Adrenal gland (tissue), 5 donors: ENCODE data around the gene NR2F2.

ENCODE experiments used
- CTCF ChIP-seq, 6 experiments: fragments of 450-650 bp in 4 of 6; fragments of 200-600 bp in 2 of 6; sonication (generic) in 1 of 6; IDR thresholded peaks; 1 replicate in 5 of 6; 2 replicates in 1 of 6; pipeline versions ENCODE4 v1.5.1 to v1.8.0; 2016 to 2021; ENCODE audit warnings: antibody characterized with exemption in 6 of 6, mild to moderate bottlenecking in 2 of 6, moderate library complexity in 1 of 6
- POLR2A ChIP-seq, 2 donors: fragments of 450-650 bp; IDR thresholded peaks; one replicate each; pipeline ENCODE4 v1.6.1; 2017; ENCODE audit warnings: antibody characterized with exemption in 2 of 2, mild to moderate bottlenecking in 2 of 2, moderate library complexity in 1 of 2
- donor health status: DM: no; HTN: no; CAD: no.

DNA sequence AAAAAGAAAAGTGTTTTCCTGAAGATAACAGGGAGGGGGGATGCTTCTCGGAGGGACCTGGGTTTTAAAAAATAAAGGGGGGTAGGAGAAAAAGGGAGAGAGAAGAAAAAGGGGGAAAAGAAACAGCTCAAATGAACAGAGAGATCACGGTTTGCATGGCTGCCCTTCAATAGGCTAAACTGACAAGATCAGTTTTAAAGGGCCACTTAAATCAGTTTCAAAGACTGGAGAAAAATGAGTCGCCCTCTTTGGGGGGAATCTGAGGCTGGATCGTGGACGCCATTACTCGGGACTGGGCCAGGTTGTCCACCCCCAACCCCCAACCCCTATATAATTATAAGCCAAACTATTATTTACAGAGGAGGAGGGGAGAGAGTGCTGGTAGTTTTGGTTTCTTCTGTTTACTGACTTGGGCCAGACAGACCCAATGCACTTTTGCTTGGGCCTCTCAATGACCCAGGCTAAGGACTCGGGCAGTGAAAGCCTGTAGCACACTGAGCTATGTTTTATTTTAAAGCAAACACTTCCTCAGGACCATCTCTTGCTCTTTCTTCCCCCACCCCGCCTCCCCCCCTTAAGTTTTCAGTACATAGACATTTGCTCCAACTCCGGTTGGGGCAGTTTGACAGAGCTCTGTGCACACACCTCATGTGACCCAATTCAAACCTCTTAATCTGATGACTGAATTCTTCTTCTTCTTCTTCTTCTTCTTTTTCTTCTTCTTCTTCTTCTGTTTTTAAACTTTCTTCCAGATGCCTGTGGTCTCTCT is 6.3 kb downstream of the NR2F2 start:
- TF ChIP-seq POLR2A (IDR thresholded peaks at IDR 0.05) (peak in 1 of 2 donors; percentile 34), CTCF (IDR thresholded peaks at IDR 0.05) (no peak)
